HepG2 (cell line): Measurements from ENCODE around the gene SELENOV. TPM values are rescaled to one million over a fixed set of nuclear protein-coding genes. Genes with fewer than 3 reads are reported as not detected.

Experiments used
- EEA1 ChIP-seq: sonication (generic); formaldehyde crosslinking; IDR thresholded peaks from 2 replicates; pipeline ENCODE4 v1.5.1; 2020; ENCODE audit warnings: mild to moderate bottlenecking, missing genetic modification reagents, borderline replicate concordance
- EP300 ChIP-seq, 3 experiments: sonication (generic) in 1 of 3; formaldehyde crosslinking in 1 of 3; IDR thresholded peaks; 2 replicates each; pipeline versions ENCODE4 v1.5.1 to v1.6.1; 2011 to 2020; ENCODE audit warnings: low read depth in 2 of 3, low read length in 2 of 3, borderline replicate concordance in 1 of 3, improper control_type of control experiment in 1 of 3, mild to moderate bottlenecking in 1 of 3, missing genetic modification reagents in 1 of 3, moderate library complexity in 1 of 3
- ESRRA ChIP-seq: sonication (generic); formaldehyde crosslinking; IDR thresholded peaks from 2 replicates; pipeline ENCODE4 v1.5.1; 2020; ENCODE audit warnings: mild to moderate bottlenecking, low read depth, missing genetic modification reagents
- HDAC2 ChIP-seq: sonication (generic); formaldehyde crosslinking; IDR thresholded peaks from 2 replicates; pipeline ENCODE4 v1.4.0; 2020; ENCODE audit warnings: missing genetic modification reagents
- KDM5B ChIP-seq: sonication (generic); formaldehyde crosslinking; IDR thresholded peaks from 2 replicates; pipeline ENCODE4 v1.4.0; 2020; ENCODE audit warnings: missing genetic modification reagents, mild to moderate bottlenecking, borderline replicate concordance
- LCORL ChIP-seq, 2 experiments: fragments of 450-650 bp in 1 of 2; sonication (generic) in 1 of 2; formaldehyde crosslinking in 1 of 2; IDR thresholded peaks; 2 replicates each; pipeline versions ENCODE4 v1.5.0 to v1.6.1; 2017 to 2020; ENCODE audit warnings: antibody characterized with exemption in 1 of 2, missing genetic modification reagents in 1 of 2
- MAZ ChIP-seq, 2 experiments: sonication (generic) in 1 of 2; formaldehyde crosslinking in 1 of 2; IDR thresholded peaks; 2 replicates each; pipeline versions ENCODE4 v1.5.0 to v1.6.1; 2012 to 2020; ENCODE audit warnings: low read depth in 2 of 2, mild to moderate bottlenecking in 2 of 2, borderline replicate concordance in 1 of 2, improper control_type of control experiment in 1 of 2, low read length in 1 of 2, missing genetic modification reagents in 1 of 2, moderate library complexity in 1 of 2
- NR0B2 ChIP-seq: sonication (generic); formaldehyde crosslinking; IDR thresholded peaks from 2 replicates; pipeline ENCODE4 v1.4.0; 2020; ENCODE audit warnings: mild to moderate bottlenecking, missing genetic modification reagents
- PATZ1 ChIP-seq: sonication (generic); formaldehyde crosslinking; IDR thresholded peaks from 2 replicates; pipeline ENCODE4 v1.4.0; 2020; ENCODE audit warnings: missing genetic modification reagents
- PAWR ChIP-seq: sonication (generic); formaldehyde crosslinking; IDR thresholded peaks from 2 replicates; pipeline ENCODE4 v1.4.0; 2020; ENCODE audit warnings: missing genetic modification reagents, mild to moderate bottlenecking, borderline replicate concordance
- RFXAP ChIP-seq: sonication (generic); formaldehyde crosslinking; IDR thresholded peaks from 2 replicates; pipeline ENCODE4 v1.4.0; 2020; ENCODE audit warnings: missing genetic modification reagents, borderline replicate concordance
- SAP130 ChIP-seq: IDR thresholded peaks from 2 replicates; pipeline ENCODE4 v1.6.1; 2016; ENCODE audit warnings: low read depth
- SKI ChIP-seq: fragments of 450-650 bp; IDR thresholded peaks from one replicate; pipeline ENCODE4 v1.6.1; 2018; ENCODE audit warnings: mild to moderate bottlenecking; ENCODE audit not compliant: partially characterized antibody
- THAP9 ChIP-seq: sonication (generic); formaldehyde crosslinking; IDR thresholded peaks from 2 replicates; pipeline ENCODE4; 2020; ENCODE audit warnings: missing genetic modification reagents, mild to moderate bottlenecking, borderline replicate concordance
- ZBTB38 ChIP-seq: sonication (generic); formaldehyde crosslinking; IDR thresholded peaks from 2 replicates; pipeline ENCODE4 v1.5.1; 2020; ENCODE audit warnings: mild to moderate bottlenecking, missing genetic modification reagents
- ZNF34 ChIP-seq: sonication (generic); formaldehyde crosslinking; IDR thresholded peaks from 2 replicates; pipeline ENCODE4 v1.4.0; 2020; ENCODE audit warnings: mild to moderate bottlenecking, missing genetic modification reagents, borderline replicate concordance
- ZNF639 ChIP-seq: conservative IDR thresholded peaks from 2 replicates; pipeline ENCODE4 v1.6.1; 2018; ENCODE audit warnings: missing genetic modification reagents
- polyA plus RNA-seq, 8 experiments: library from polyadenylated mRNA; depleted of rRNA in 3 of 8; stranded (reverse) in 7 of 8; unstranded in 1 of 8; fragments of >200 nt; fragmentation: Illumina TruSeq in 4 of 8; extraction: Trizol in 4 of 8; gene quantifications; 2 replicates each; pipeline versions ENCODE4 v1.2.1 to v1.2.3, GENCODE V29; 2011 to 2016; ENCODE audit warnings: low read depth in 4 of 8, missing spikeins in 1 of 8, mixed read lengths in 1 of 8; ENCODE audit not compliant: insufficient read depth in 1 of 8
- total RNA-seq, 5 experiments: library from RNA; depleted of rRNA; stranded (reverse); fragments of >200 nt; fragmentation: Illumina TruSeq; extraction: Trizol; gene quantifications; 2 replicates each; pipeline ENCODE4 v1.2.3, GENCODE V29; 2016; ENCODE audit warnings: low read depth in 1 of 5

Gene SELENOV
- total and polyA plus RNA-seq, 2 of the 13 experiments (the other 11 are each of a cell fraction or from before 2014, with no cell fraction given), result not detected

DNA sequence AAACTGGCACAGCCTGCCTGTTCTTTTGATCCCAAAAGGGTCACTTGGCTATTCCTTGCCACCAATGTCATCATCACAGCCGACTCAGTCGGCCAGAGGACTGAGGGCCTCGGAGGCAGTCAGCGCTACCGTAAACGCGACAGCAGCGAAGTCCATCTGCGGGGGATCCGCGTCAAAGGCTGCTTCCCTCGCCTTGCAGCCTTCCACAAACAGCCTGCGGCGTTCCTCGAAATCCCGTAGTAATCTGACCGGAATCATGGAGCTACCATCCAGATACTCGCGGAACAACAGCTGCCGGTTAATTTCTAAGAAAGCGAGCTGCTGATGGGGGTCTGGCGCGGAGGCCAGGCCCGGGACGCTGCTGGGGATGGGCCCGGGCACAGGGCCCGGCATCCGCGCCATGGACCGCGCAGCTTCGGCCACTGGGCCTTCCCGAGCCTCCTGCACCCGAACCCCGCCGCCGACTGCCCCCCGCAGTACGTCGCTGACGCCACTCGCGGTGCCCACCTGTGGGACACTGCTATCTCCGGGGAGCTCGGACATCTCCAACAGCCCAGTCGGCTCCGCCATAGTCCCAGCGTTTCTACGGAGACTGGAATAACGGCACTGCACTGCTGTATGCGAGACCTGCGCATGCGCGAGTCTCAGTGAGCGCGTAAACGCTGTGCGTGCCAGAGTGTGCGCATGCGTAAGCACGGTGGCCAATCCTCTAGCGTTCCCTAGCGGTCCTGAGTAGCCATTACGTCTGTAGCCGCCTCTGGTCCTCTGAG is 17.5 kb downstream of the SELENOV start, which contains the start of gene EID2B (continued):
- no peak for TF ChIP-seq MAZ (IDR thresholded peaks at IDR 0.05; ENCODE audit: borderline replicate concordance, low read depth, low read length)
- TF ChIP-seq MAZ (CRISPR knock-in tag; IDR thresholded peaks at IDR 0.05; ENCODE audit: low read depth), result peak; percentile 58; the same call in 1 of the 2 replicates
- no peak for TF ChIP-seq RFXAP (CRISPR knock-in tag)
- TF ChIP-seq PAWR (CRISPR knock-in tag), result 0 out of 2 replicates have a peak, but pooled peaks have one; percentile 55
- TF ChIP-seq LCORL (IDR thresholded peaks at IDR 0.05), result no peak
- TF ChIP-seq LCORL (CRISPR knock-in tag; IDR thresholded peaks at IDR 0.05), result peak; percentile 69
- no peak for TF ChIP-seq SKI
- TF ChIP-seq EEA1, result 0 out of 2 replicates have a peak, but pooled peaks have one; percentile 62
- TF ChIP-seq NR0B2 (CRISPR knock-in tag), result peak; percentile 72
- TF ChIP-seq THAP9 (CRISPR knock-in tag), result no peak
- peak; percentile 47; the same call in 1 of the 2 replicates for TF ChIP-seq ZBTB38 (CRISPR knock-in tag)
- no peak for TF ChIP-seq PATZ1 (CRISPR knock-in tag)
- peak; percentile 36; the same call in 1 of the 2 replicates for TF ChIP-seq HDAC2
- peak; percentile 50; the same call in 1 of the 2 replicates for TF ChIP-seq ZNF639 (CRISPR knock-in tag)
- TF ChIP-seq SAP130 (CRISPR knock-in tag), result peak; percentile 82
- TF ChIP-seq EP300 (IDR thresholded peaks at IDR 0.05; ENCODE audit: low read depth in 2 of 2, low read length in 2 of 2), result no peak
- no peak for TF ChIP-seq EP300 (CRISPR knock-in tag; IDR thresholded peaks at IDR 0.05; ENCODE audit: borderline replicate concordance)
- TF ChIP-seq KDM5B (CRISPR knock-in tag), result no peak; the same call in 1 of the 2 replicates
- no peak for TF ChIP-seq ZNF34 (CRISPR knock-in tag)
- peak; percentile 47; the same call in 1 of the 2 replicates for TF ChIP-seq ESRRA (CRISPR knock-in tag)
